GM12878 (cell line): Measurements from ENCODE around the gene C20orf96. TPM values are rescaled to one million over a fixed set of nuclear protein-coding genes. Genes with fewer than 3 reads are reported as not detected.
A peak's percentile ranks its signal among the peaks of the same experiment; 100 is the strongest.

ENCODE experiments used
- ASH2L ChIP-seq: fragments of 300-600, 200-600 bp; sonication (generic); IDR thresholded peaks from 2 replicates; pipeline ENCODE4 v1.6.1; 2017; ENCODE audit warnings: low read depth, mild to moderate bottlenecking, borderline replicate concordance
- DPF2 ChIP-seq: fragments of 450-650 bp; IDR thresholded peaks from 2 replicates; pipeline ENCODE4 v1.6.1; 2017; ENCODE audit warnings: mild to moderate bottlenecking
- EGR1 ChIP-seq, 2 experiments: IDR thresholded peaks; 1 replicate in 1 of 2; 2 replicates in 1 of 2; pipeline ENCODE4 v1.6.1; 2011 to 2012; ENCODE audit warnings: low read depth in 2 of 2, low read length in 2 of 2, borderline replicate concordance in 1 of 2, mild to moderate bottlenecking in 1 of 2, moderate library complexity in 1 of 2
- EP300 ChIP-seq, 2 experiments: fragments of 150-350 bp in 1 of 2; IDR thresholded peaks; 2 replicates each; pipeline ENCODE4 v1.6.1; 2011 to 2012; ENCODE audit warnings: low read depth in 2 of 2, low read length in 2 of 2, borderline replicate concordance in 1 of 2, improper control_type of control experiment in 1 of 2, inconsistent platforms in 1 of 2; ENCODE audit not compliant: control insufficient read depth in 1 of 2
- ETV6 ChIP-seq, 2 experiments: fragments of 450-650 bp in 1 of 2; IDR thresholded peaks in 1 of 2; conservative IDR thresholded peaks in 1 of 2; 2 replicates each; pipeline ENCODE4 v1.6.1; 2014; ENCODE audit warnings: antibody characterized with exemption in 1 of 2, borderline replicate concordance in 1 of 2, low read depth in 1 of 2, mild to moderate bottlenecking in 1 of 2, moderate library complexity in 1 of 2
- FOXM1 ChIP-seq: IDR thresholded peaks from 2 replicates; pipeline ENCODE4 v1.6.1; 2012; ENCODE audit warnings: low read depth, mild to moderate bottlenecking, inconsistent platforms, low read length, moderate library complexity
- NFYA ChIP-seq: IDR thresholded peaks from 2 replicates; pipeline ENCODE4 v1.6.1; 2011; ENCODE audit warnings: low read depth, mild to moderate bottlenecking, low read length, improper control_type of control experiment, borderline replicate concordance
- NRF1 ChIP-seq: conservative IDR thresholded peaks from 2 replicates; pipeline ENCODE4 v1.6.1; 2011; ENCODE audit warnings: mild to moderate bottlenecking, low read depth, low read length, improper control_type of control experiment
- POLR2A ChIP-seq: IDR thresholded peaks from 2 replicates; pipeline ENCODE4 v1.6.1; 2011; ENCODE audit warnings: low read depth, mild to moderate bottlenecking, low read length
- RAD51 ChIP-seq: fragments of 450-650 bp; IDR thresholded peaks from 2 replicates; pipeline ENCODE4 v1.6.1; 2016; ENCODE audit warnings: moderate library complexity, mild to moderate bottlenecking, inconsistent platforms
- RBBP5 ChIP-seq: fragments of 200-600 bp; sonication (generic); conservative IDR thresholded peaks from 2 replicates; pipeline ENCODE4 v1.6.1; 2016
- SMAD1 ChIP-seq: fragments of 450-650 bp; IDR thresholded peaks from 2 replicates; pipeline ENCODE4 v1.6.1; 2018; ENCODE audit warnings: mild to moderate bottlenecking, low read depth; ENCODE audit not compliant: partially characterized antibody
- SMARCA5 ChIP-seq: fragments of 450-650 bp; IDR thresholded peaks from 2 replicates; pipeline ENCODE4 v1.6.1; 2017; ENCODE audit warnings: mild to moderate bottlenecking
- SREBF2 ChIP-seq: IDR thresholded peaks from 2 replicates; pipeline ENCODE4 v1.6.1; 2012; ENCODE audit warnings: mild to moderate bottlenecking, low read length
- SUPT20H ChIP-seq: IDR thresholded peaks from 2 replicates; pipeline ENCODE4 v1.6.1; 2011; ENCODE audit warnings: low read depth, mild to moderate bottlenecking, low read length, moderate library complexity, borderline replicate concordance; ENCODE audit not compliant: control insufficient read depth
- TAF1 ChIP-seq: IDR thresholded peaks from 2 replicates; pipeline ENCODE4 v1.6.1; 2011; ENCODE audit warnings: mild to moderate bottlenecking, low read depth, low read length, borderline replicate concordance
- TARDBP ChIP-seq: IDR thresholded peaks from 2 replicates; pipeline ENCODE4 v1.6.1; 2016; ENCODE audit warnings: borderline replicate concordance
- polyA plus RNA-seq, 11 experiments: library from polyadenylated mRNA; depleted of rRNA in 4 of 11; unstranded in 6 of 11; stranded (reverse) in 5 of 11; fragments of >200 nt; fragmentation: Nextera tagmentation in 4 of 11; fragmentation: Illumina TruSeq in 1 of 11; extraction: Ambion mirVana in 4 of 11; extraction: Trizol in 1 of 11; gene quantifications; 1 replicate in 1 of 11; 2 replicates in 10 of 11; pipeline versions ENCODE4 v1.2.1 to v1.2.3, GENCODE V29; 2011 to 2016; ENCODE audit warnings: inconsistent platforms in 2 of 11, missing spikeins in 2 of 11, low read depth in 1 of 11
- total RNA-seq, 4 experiments: library from RNA; depleted of rRNA in 3 of 4; stranded (reverse); fragments of >200 nt in 3 of 4; fragmentation: Illumina TruSeq in 1 of 4; extraction: Trizol in 1 of 4; gene quantifications; 2 replicates each; pipeline versions ENCODE4 v1.2.1 to v1.2.3, GENCODE V29; 2013 to 2021
- TF ChIP-seq, protein P1 (sequence below): IDR thresholded peaks from 2 replicates; pipeline ENCODE4 v1.6.1; 2012; ENCODE audit warnings: low read depth, low read length, improper control_type of control experiment
- TF ChIP-seq, protein P2 (sequence below): fragments of 150-350 bp; IDR thresholded peaks from 2 replicates; pipeline ENCODE4 v1.6.1; 2014; ENCODE audit warnings: mild to moderate bottlenecking, low read depth, low read length
- TF ChIP-seq, protein P3 (sequence below): fragments of 450-650 bp; IDR thresholded peaks from 2 replicates; pipeline ENCODE4 v1.6.1; 2018; ENCODE audit warnings: borderline replicate concordance, mild to moderate bottlenecking; ENCODE audit not compliant: partially characterized antibody
- TF ChIP-seq, protein P4 (sequence below): fragments of 150-350 bp; IDR thresholded peaks from 2 replicates; pipeline ENCODE4 v1.6.1; 2016; ENCODE audit warnings: low read depth, low read length

C20orf96 gene
- total and polyA plus RNA-seq, 10 of the 15 experiments (the other 5 are each of a cell fraction or from before 2014, with no cell fraction given): 1.4 to 8.6 (median 5.9) TPM

DNA sequence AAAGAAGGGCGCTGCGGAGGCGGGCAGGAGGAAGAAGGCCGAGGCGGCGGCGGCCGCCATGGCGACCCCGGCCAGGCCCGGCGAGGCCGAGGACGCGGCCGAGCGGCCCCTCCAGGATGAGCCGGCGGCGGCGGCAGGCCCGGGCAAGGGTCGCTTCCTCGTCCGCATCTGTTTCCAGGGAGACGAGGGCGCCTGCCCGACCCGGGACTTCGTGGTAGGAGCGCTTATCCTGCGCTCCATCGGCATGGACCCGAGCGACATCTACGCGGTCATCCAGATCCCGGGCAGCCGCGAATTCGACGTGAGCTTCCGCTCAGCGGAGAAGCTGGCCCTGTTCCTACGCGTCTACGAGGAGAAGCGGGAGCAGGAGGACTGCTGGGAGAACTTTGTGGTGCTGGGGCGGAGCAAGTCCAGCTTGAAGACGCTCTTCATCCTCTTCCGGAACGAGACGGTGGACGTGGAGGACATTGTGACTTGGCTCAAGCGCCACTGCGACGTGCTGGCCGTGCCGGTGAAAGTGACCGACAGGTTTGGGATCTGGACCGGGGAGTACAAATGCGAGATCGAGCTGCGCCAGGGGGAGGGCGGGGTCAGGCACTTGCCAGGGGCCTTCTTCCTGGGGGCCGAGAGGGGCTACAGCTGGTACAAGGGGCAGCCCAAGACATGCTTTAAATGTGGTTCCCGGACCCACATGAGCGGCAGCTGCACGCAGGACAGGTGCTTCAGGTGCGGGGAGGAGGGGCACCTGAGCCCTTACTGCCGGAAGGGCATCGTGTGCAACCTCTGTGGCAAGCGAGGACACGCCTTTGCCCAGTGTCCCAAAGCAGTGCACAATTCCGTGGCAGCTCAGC, 7.6 kb upstream of the C20orf96 start (continued):
- no peak for TF ChIP-seq EP300 (IDR thresholded peaks at IDR 0.05; ENCODE audit: borderline replicate concordance in 1 of 2, control insufficient read depth in 1 of 2, low read depth in 2 of 2, low read length in 2 of 2)
- no peak for TF ChIP-seq SREBF2
- no peak for TF ChIP-seq ASH2L
- no peak for TF ChIP-seq SMAD1
- no peak for TF ChIP-seq TARDBP
- TF ChIP-seq, protein P1, sequence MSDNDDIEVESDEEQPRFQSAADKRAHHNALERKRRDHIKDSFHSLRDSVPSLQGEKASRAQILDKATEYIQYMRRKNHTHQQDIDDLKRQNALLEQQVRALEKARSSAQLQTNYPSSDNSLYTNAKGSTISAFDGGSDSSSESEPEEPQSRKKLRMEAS: no peak; the same call in 1 of the 2 replicates
- TF ChIP-seq, protein P2, sequence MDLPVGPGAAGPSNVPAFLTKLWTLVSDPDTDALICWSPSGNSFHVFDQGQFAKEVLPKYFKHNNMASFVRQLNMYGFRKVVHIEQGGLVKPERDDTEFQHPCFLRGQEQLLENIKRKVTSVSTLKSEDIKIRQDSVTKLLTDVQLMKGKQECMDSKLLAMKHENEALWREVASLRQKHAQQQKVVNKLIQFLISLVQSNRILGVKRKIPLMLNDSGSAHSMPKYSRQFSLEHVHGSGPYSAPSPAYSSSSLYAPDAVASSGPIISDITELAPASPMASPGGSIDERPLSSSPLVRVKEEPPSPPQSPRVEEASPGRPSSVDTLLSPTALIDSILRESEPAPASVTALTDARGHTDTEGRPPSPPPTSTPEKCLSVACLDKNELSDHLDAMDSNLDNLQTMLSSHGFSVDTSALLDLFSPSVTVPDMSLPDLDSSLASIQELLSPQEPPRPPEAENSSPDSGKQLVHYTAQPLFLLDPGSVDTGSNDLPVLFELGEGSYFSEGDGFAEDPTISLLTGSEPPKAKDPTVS: no peak
- TF ChIP-seq, protein P3, sequence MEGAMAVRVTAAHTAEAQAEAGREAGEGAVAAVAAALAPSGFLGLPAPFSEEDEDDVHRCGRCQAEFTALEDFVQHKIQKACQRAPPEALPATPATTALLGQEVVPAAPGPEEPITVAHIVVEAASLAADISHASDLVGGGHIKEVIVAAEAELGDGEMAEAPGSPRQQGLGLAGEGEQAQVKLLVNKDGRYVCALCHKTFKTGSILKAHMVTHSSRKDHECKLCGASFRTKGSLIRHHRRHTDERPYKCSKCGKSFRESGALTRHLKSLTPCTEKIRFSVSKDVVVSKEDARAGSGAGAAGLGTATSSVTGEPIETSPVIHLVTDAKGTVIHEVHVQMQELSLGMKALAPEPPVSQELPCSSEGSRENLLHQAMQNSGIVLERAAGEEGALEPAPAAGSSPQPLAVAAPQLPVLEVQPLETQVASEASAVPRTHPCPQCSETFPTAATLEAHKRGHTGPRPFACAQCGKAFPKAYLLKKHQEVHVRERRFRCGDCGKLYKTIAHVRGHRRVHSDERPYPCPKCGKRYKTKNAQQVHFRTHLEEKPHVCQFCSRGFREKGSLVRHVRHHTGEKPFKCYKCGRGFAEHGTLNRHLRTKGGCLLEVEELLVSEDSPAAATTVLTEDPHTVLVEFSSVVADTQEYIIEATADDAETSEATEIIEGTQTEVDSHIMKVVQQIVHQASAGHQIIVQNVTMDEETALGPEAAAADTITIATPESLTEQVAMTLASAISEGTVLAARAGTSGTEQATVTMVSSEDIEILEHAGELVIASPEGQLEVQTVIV: no peak
- 0 out of 2 replicates have a peak, but pooled peaks have one; percentile 11 for TF ChIP-seq TAF1
- TF ChIP-seq SMARCA5: no peak
- no peak for TF ChIP-seq RAD51
- no peak for TF ChIP-seq NRF1
- peak; percentile 84 for TF ChIP-seq POLR2A
- TF ChIP-seq FOXM1: no peak
- no peak for TF ChIP-seq SUPT20H
- TF ChIP-seq RBBP5: no peak
- TF ChIP-seq NFYA: no peak
- 0 out of 2 replicates have a peak, but pooled peaks have one; percentile 6 for TF ChIP-seq DPF2
- no peak for TF ChIP-seq ETV6 (conservative IDR thresholded peaks at IDR 0.05 in 1 of 2, IDR thresholded peaks at IDR 0.05 in 1 of 2; ENCODE audit: borderline replicate concordance in 1 of 2, low read depth in 1 of 2)
- TF ChIP-seq, protein P4, sequence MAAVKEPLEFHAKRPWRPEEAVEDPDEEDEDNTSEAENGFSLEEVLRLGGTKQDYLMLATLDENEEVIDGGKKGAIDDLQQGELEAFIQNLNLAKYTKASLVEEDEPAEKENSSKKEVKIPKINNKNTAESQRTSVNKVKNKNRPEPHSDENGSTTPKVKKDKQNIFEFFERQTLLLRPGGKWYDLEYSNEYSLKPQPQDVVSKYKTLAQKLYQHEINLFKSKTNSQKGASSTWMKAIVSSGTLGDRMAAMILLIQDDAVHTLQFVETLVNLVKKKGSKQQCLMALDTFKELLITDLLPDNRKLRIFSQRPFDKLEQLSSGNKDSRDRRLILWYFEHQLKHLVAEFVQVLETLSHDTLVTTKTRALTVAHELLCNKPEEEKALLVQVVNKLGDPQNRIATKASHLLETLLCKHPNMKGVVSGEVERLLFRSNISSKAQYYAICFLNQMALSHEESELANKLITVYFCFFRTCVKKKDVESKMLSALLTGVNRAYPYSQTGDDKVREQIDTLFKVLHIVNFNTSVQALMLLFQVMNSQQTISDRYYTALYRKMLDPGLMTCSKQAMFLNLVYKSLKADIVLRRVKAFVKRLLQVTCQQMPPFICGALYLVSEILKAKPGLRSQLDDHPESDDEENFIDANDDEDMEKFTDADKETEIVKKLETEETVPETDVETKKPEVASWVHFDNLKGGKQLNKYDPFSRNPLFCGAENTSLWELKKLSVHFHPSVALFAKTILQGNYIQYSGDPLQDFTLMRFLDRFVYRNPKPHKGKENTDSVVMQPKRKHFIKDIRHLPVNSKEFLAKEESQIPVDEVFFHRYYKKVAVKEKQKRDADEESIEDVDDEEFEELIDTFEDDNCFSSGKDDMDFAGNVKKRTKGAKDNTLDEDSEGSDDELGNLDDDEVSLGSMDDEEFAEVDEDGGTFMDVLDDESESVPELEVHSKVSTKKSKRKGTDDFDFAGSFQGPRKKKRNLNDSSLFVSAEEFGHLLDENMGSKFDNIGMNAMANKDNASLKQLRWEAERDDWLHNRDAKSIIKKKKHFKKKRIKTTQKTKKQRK: no peak
- TF ChIP-seq EGR1 (IDR thresholded peaks at IDR 0.05; ENCODE audit: borderline replicate concordance in 1 of 2, low read depth in 2 of 2, low read length in 2 of 2): peak in 1 of 2 experiments; percentile 24; a peak in 1 of 3 replicates
